Measurements from ENCODE around the gene B3GALT5.

DNA sequence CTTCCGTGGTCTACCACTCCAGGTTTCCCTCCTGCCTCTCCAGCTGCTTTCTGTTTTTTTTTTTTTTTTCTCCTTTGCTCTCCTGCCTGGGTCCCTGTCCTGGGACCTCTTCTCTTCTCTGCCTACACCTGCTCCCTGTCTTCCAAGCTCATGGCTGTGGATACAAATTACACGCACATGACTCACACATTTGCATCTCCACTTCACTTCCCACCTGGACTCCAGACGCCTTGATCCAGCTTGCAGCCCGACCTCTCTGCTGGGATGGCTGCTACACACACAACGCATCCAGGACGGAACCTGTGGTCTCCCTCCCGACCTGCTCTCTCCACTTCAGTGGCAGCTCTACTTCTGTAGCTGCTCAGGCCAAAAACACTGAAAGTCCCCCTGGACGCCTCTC, 44.4 kb upstream of the B3GALT5 start:
- TF ChIP-seq, protein P1, sequence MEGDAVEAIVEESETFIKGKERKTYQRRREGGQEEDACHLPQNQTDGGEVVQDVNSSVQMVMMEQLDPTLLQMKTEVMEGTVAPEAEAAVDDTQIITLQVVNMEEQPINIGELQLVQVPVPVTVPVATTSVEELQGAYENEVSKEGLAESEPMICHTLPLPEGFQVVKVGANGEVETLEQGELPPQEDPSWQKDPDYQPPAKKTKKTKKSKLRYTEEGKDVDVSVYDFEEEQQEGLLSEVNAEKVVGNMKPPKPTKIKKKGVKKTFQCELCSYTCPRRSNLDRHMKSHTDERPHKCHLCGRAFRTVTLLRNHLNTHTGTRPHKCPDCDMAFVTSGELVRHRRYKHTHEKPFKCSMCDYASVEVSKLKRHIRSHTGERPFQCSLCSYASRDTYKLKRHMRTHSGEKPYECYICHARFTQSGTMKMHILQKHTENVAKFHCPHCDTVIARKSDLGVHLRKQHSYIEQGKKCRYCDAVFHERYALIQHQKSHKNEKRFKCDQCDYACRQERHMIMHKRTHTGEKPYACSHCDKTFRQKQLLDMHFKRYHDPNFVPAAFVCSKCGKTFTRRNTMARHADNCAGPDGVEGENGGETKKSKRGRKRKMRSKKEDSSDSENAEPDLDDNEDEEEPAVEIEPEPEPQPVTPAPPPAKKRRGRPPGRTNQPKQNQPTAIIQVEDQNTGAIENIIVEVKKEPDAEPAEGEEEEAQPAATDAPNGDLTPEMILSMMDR (IDR thresholded peaks at IDR 0.05 in 8 of 11, conservative IDR thresholded peaks at IDR 0.05 in 3 of 11), result no peak
- no peak for TF ChIP-seq POLR2A (IDR thresholded peaks at IDR 0.05)
- TF ChIP-seq POLR2AphosphoS5 (IDR thresholded peaks at IDR 0.05), result no peak

All from spleen (tissue), 7 donors.